Kidney epithelial cell (primary cell): ENCODE data around the gene TMEM165. TPM values are rescaled to one million over a fixed set of nuclear protein-coding genes. Genes with fewer than 3 reads are reported as not detected.

Experiments
- DNase-seq: peaks from one replicate; pipeline ENCODE4 v3.0.0-alpha.2; 2010; ENCODE audit warnings: low read depth
- H3K27me3 ChIP-seq: 2 replicates; pipeline ENCODE4 v1.6.0; 2011; ENCODE audit warnings: low read length; ENCODE audit not compliant: control insufficient read depth, insufficient read depth
- H3K36me3 ChIP-seq: 2 replicates; pipeline ENCODE4 v1.5.1; 2011; ENCODE audit warnings: low read length; ENCODE audit not compliant: control insufficient read depth, insufficient read depth
- H3K4me3 ChIP-seq: 2 replicates; pipeline ENCODE4 v1.5.1; 2011; ENCODE audit warnings: low read depth, mild to moderate bottlenecking, control low read depth, low read length
- CTCF ChIP-seq: IDR thresholded peaks from 2 replicates; pipeline ENCODE4 v1.5.1; 2011; ENCODE audit warnings: mild to moderate bottlenecking, moderate library complexity, low read length, control low read depth, inconsistent platforms; ENCODE audit not compliant: insufficient read depth, poor library complexity, severe bottlenecking
- total RNA-seq: library from RNA; depleted of rRNA; stranded (reverse); fragments of >200 nt; gene quantifications from 2 replicates; pipeline ENCODE4 v1.2.3, GENCODE V29; 2015

Gene TMEM165
- total RNA-seq, 1 donor from 2014 or later: 129 TPM

- Histone ChIP-seq H3K27me3 (no peaks in the 10 kb centered on the region), H3K36me3 (no peaks in the 10 kb centered on the region), H3K4me3 (peak overlapping the region; percentile 91)
- no peak for DNase-seq
- no peak for TF ChIP-seq CTCF
These were observed 760 bp downstream of the TMEM165 start for GRCh38 chr4:55396308-55397125.

DNA sequence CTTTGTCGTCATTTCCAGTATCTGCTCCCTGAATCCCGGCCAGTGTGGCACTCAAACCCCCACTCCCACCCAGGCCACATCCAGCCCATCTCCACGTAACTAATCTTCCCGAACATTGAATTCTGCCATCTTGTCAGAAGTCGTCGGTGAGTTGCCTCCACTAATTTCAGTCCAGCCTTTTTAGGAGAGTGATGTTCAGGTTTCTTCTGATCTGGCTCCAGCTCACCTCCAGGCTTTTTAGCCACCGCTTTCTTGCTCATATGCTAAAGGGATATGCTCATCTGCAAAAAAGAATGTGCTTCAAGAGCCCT is 1.3 kb downstream of the TMEM165 start:
- no peak for TF ChIP-seq CTCF

DNA sequence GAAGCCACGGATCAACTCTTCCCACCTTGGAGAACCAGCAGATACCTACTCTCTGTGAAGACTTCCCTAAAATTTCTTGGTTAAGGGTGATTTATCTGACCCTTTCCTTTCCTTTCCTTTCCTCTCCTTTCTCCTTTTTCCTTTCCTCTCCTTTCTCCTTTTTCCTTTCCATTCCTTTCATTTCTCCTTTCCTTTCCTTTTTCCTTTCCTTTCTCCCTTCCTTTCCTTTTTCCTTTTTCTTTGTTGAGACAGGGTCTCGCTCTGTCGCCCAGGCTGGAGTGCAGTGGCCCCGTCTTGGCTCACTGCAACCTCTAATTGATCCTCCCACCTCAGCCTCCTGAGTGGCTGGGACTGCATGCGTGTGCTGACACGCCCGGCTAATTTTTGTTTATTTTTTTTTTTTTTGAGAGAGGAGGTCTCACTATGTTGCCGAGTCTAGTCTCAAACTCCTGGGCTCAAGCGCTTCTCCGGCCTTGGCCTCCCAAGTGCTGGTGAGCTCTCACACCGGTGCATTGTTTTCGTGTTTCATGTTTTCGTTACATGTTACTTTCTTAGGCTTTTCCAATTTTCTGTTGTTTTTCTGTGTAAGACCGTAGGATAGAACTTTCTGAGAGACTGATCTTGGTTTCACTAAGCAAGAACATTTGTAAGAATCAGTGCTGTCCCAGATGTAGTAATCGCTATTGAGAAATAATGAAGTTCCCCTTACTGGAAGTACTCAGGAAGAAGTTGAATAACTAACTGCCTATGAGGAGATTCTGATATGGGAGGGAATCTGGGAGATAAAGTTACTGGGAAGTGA is 2.0 kb downstream of the TMEM165 start:
- DNase-seq: no peak
- H3K36me3 ChIP-seq: no peaks in the 10 kb centered on the region
- TF ChIP-seq CTCF: no peak
- no peaks in the 10 kb centered on the region for H3K27me3 ChIP-seq
- H3K4me3 ChIP-seq: peak overlapping the region; percentile 91

More for the DNA sequence above, 1.3 kb downstream of the TMEM165 start:
- H3K36me3 ChIP-seq: no peaks in the 10 kb centered on the region
- peak overlapping the region; percentile 91 for H3K4me3 ChIP-seq
- H3K27me3 ChIP-seq: no peaks in the 10 kb centered on the region
- no peak for DNase-seq

- Histone ChIP-seq H3K36me3 (no peaks in the 10 kb centered on the region), H3K27me3 (no peaks in the 10 kb centered on the region), H3K4me3 (peak overlapping the region; percentile 91)
- no peak for TF ChIP-seq CTCF
- DNase-seq: no peak
These were observed 2.7 kb downstream of the TMEM165 start for GRCh38 chr4:55398461-55398860.

DNA sequence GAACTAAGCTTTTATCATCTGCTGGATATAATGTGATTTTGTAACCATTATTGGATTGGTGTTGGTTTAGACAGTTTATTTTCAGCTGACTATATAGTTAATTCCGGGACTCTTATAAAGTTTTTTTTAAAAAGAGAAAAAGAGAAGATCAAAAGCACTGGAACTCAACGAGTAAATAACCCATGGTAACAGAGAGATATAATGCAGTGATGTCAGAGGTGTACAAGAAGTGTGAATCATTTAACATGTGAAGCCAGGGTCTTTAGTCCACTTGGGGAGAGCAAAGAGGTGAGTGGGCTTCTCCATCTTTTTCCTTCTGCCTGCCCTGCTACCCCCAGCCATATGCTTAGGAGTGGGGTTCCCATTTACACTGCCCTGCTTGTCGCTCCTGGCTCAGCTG is 3.2 kb downstream of the TMEM165 start:
- no peaks in the 10 kb centered on the region for H3K36me3 ChIP-seq
- TF ChIP-seq CTCF: no peak
- H3K27me3 ChIP-seq: no peaks in the 10 kb centered on the region
- DNase-seq: no peak
- H3K4me3 ChIP-seq: no peak overlapping the region

- DNase-seq: no peak
- Histone ChIP-seq H3K36me3 (no peaks in the 10 kb centered on the region), H3K27me3 (no peaks in the 10 kb centered on the region), H3K4me3 (no peak overlapping the region)
- TF ChIP-seq CTCF: no peak
These were observed 3.8 kb downstream of the TMEM165 start for GRCh38 chr4:55399581-55399980.
